GM21576 (cell line): ENCODE data around the gene RNF5.
"Not testable (repeated sequence)": the region's sequence is repeated elsewhere in the genome, so short reads cannot be mapped to it uniquely, and the experiment has no call there.

Experiments
- ATAC-seq: cut with Tn5 transposase; IDR thresholded peaks from one replicate; pipeline ENCODE4 v1.9.1; 2021; ENCODE audit warnings: mild to moderate bottlenecking, moderate library complexity; ENCODE audit not compliant: unreplicated experiment

RNF5 gene

GRCh38 chr6:32188381-32189068 lies 10.3 kb downstream of the RNF5 start:
- no peak for ATAC-seq

GRCh38 chr6:32189069-32189741 lies 11.0 kb downstream of the RNF5 start:
- ATAC-seq = no peak

- ATAC-seq = no peak
Observed at GRCh38 chr6:32189742-32190053, 11.5 kb downstream of the RNF5 start.

- ATAC-seq = peak; percentile 42
Observed at GRCh38 chr6:32190054-32190851, 12.0 kb downstream of the RNF5 start, which contains the start of gene PBX2. PBX2 (minus strand) TSS chr6:32190202; CDS start chr6:32189915, 287 bp downstream.

GRCh38 chr6:32190911-32191677 lies 12.9 kb downstream of the RNF5 start:
- no peak for ATAC-seq

- ATAC-seq = no peak
Observed at GRCh38 chr6:32191696-32192607, 13.7 kb downstream of the RNF5 start.

- no peak for ATAC-seq
Observed at GRCh38 chr6:32192608-32193039, 14.4 kb downstream of the RNF5 start, which contains the start of gene GPSM3. GPSM3 (minus strand) TSS chr6:32192643; CDS start chr6:32192513, 130 bp downstream.

- ATAC-seq = not testable (repeated sequence)
Observed at GRCh38 chr6:32193096-32193495, 14.9 kb downstream of the RNF5 start.

GRCh38 chr6:32194388-32194787 lies 16.2 kb downstream of the RNF5 start:
- no peak for ATAC-seq

GRCh38 chr6:32194825-32195651 lies 16.8 kb downstream of the RNF5 start:
- ATAC-seq = no peak

- ATAC-seq = peak; percentile 69
Observed at GRCh38 chr6:32195652-32195901, 17.4 kb downstream of the RNF5 start.

- peak; percentile 22 for ATAC-seq
Observed at GRCh38 chr6:32195902-32196681, 17.9 kb downstream of the RNF5 start.

- no peak for ATAC-seq
Observed at GRCh38 chr6:32196682-32197616, 18.7 kb downstream of the RNF5 start.

- no peak for ATAC-seq
Observed at GRCh38 chr6:32198345-32198696, 20.1 kb downstream of the RNF5 start.

GRCh38 chr6:32198866-32199265 lies 20.7 kb downstream of the RNF5 start:
- ATAC-seq = no peak

GRCh38 chr6:32200711-32201475 lies 22.7 kb downstream of the RNF5 start:
- no peak for ATAC-seq

- ATAC-seq = no peak
Observed at GRCh38 chr6:32202186-32202585, 24.0 kb downstream of the RNF5 start.
